ENCODE results near the gene SPATA17. TPM values are rescaled to one million over a fixed set of nuclear protein-coding genes. Genes with fewer than 3 reads are reported as not detected.

The SPATA17 gene
- total and polyA plus RNA-seq, 2 of the 8 experiments (the other 6 are each of a cell fraction or from before 2014, with no cell fraction given) = 0.17 to 0.48 TPM

DNA sequence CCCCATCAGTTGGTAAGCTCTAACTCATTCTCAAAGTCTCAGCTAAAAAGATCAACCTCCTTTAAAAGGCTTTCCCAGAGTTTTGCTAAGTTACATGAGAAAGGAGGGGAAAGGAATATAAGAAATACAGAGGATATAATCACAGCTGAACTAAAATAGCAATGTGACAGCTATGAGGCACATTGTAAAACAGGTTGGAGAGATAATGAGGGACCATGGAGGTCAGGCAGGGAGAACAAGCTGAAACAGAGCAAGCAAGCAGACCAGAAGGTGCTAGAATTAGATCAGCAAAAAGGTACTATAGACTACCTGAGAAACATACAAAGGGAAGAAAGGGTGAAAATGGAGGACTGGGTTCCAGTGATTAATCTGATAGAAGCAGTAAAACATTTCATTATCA is 28.8 kb upstream of the SPATA17 start (continued):
- TF ChIP-seq, protein P1, sequence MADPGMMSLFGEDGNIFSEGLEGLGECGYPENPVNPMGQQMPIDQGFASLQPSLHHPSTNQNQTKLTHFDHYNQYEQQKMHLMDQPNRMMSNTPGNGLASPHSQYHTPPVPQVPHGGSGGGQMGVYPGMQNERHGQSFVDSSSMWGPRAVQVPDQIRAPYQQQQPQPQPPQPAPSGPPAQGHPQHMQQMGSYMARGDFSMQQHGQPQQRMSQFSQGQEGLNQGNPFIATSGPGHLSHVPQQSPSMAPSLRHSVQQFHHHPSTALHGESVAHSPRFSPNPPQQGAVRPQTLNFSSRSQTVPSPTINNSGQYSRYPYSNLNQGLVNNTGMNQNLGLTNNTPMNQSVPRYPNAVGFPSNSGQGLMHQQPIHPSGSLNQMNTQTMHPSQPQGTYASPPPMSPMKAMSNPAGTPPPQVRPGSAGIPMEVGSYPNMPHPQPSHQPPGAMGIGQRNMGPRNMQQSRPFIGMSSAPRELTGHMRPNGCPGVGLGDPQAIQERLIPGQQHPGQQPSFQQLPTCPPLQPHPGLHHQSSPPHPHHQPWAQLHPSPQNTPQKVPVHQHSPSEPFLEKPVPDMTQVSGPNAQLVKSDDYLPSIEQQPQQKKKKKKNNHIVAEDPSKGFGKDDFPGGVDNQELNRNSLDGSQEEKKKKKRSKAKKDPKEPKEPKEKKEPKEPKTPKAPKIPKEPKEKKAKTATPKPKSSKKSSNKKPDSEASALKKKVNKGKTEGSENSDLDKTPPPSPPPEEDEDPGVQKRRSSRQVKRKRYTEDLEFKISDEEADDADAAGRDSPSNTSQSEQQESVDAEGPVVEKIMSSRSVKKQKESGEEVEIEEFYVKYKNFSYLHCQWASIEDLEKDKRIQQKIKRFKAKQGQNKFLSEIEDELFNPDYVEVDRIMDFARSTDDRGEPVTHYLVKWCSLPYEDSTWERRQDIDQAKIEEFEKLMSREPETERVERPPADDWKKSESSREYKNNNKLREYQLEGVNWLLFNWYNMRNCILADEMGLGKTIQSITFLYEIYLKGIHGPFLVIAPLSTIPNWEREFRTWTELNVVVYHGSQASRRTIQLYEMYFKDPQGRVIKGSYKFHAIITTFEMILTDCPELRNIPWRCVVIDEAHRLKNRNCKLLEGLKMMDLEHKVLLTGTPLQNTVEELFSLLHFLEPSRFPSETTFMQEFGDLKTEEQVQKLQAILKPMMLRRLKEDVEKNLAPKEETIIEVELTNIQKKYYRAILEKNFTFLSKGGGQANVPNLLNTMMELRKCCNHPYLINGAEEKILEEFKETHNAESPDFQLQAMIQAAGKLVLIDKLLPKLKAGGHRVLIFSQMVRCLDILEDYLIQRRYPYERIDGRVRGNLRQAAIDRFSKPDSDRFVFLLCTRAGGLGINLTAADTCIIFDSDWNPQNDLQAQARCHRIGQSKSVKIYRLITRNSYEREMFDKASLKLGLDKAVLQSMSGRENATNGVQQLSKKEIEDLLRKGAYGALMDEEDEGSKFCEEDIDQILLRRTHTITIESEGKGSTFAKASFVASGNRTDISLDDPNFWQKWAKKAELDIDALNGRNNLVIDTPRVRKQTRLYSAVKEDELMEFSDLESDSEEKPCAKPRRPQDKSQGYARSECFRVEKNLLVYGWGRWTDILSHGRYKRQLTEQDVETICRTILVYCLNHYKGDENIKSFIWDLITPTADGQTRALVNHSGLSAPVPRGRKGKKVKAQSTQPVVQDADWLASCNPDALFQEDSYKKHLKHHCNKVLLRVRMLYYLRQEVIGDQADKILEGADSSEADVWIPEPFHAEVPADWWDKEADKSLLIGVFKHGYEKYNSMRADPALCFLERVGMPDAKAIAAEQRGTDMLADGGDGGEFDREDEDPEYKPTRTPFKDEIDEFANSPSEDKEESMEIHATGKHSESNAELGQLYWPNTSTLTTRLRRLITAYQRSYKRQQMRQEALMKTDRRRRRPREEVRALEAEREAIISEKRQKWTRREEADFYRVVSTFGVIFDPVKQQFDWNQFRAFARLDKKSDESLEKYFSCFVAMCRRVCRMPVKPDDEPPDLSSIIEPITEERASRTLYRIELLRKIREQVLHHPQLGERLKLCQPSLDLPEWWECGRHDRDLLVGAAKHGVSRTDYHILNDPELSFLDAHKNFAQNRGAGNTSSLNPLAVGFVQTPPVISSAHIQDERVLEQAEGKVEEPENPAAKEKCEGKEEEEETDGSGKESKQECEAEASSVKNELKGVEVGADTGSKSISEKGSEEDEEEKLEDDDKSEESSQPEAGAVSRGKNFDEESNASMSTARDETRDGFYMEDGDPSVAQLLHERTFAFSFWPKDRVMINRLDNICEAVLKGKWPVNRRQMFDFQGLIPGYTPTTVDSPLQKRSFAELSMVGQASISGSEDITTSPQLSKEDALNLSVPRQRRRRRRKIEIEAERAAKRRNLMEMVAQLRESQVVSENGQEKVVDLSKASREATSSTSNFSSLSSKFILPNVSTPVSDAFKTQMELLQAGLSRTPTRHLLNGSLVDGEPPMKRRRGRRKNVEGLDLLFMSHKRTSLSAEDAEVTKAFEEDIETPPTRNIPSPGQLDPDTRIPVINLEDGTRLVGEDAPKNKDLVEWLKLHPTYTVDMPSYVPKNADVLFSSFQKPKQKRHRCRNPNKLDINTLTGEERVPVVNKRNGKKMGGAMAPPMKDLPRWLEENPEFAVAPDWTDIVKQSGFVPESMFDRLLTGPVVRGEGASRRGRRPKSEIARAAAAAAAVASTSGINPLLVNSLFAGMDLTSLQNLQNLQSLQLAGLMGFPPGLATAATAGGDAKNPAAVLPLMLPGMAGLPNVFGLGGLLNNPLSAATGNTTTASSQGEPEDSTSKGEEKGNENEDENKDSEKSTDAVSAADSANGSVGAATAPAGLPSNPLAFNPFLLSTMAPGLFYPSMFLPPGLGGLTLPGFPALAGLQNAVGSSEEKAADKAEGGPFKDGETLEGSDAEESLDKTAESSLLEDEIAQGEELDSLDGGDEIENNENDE (IDR thresholded peaks at IDR 0.05; ENCODE audit: insufficient replicate concordance, low read length) = no peak
- TF ChIP-seq SAP30 (IDR thresholded peaks at IDR 0.05; ENCODE audit: insufficient read depth, insufficient replicate concordance, low read length) = no peak

All from H1 (cell line).